DOHH2 (cell line): ENCODE data around the gene IL10RA.

Experiments
- H3F3A ChIP-seq: fragments of 200-600 bp; sonication (generic), shearing (Covaris generic); 2 replicates; pipeline ENCODE4 v1.6.0; 2016; ENCODE audit warnings: antibody characterized with exemption, mild to moderate bottlenecking; ENCODE audit not compliant: control insufficient read depth, insufficient read depth
- H3K27ac ChIP-seq: fragments of 200-600 bp; sonication (generic); 2 replicates; pipeline ENCODE4 v1.5.1; 2014; ENCODE audit warnings: low read depth, mild to moderate bottlenecking, low read length, moderate library complexity
- H3K27me3 ChIP-seq: fragments of 200-600 bp; sonication (generic); 2 replicates; pipeline ENCODE4 v1.6.1; 2014; ENCODE audit warnings: mild to moderate bottlenecking, low read length, mixed read lengths; ENCODE audit not compliant: control insufficient read depth
- H3K36me3 ChIP-seq: fragments of 200-600 bp; sonication (generic); 2 replicates; pipeline ENCODE4 v1.6.1; 2014; ENCODE audit warnings: mild to moderate bottlenecking, low read length, moderate library complexity, mixed read lengths; ENCODE audit not compliant: control insufficient read depth
- H3K4me1 ChIP-seq: fragments of 200-600 bp; sonication (generic); 2 replicates; pipeline ENCODE4 v1.6.1; 2014; ENCODE audit warnings: mild to moderate bottlenecking, low read length, mixed read lengths; ENCODE audit not compliant: control insufficient read depth
- H3K4me2 ChIP-seq: fragments of 200-600 bp; sonication (generic); 2 replicates; pipeline ENCODE4 v1.6.0; 2014; ENCODE audit warnings: mild to moderate bottlenecking, low read length, moderate library complexity
- H3K4me3 ChIP-seq: fragments of 200-600 bp; sonication (generic); 2 replicates; pipeline ENCODE4 v1.5.1; 2014; ENCODE audit warnings: mild to moderate bottlenecking, low read length, mixed read lengths
- H3K79me2 ChIP-seq: fragments of 200-600 bp; sonication (generic); 2 replicates; pipeline ENCODE4 v1.6.1; 2014; ENCODE audit warnings: mild to moderate bottlenecking, low read length, mixed read lengths; ENCODE audit not compliant: control insufficient read depth
- H3K9me2 ChIP-seq: fragments of 200-600 bp; sonication (generic); replicated peaks from 2 replicates; pipeline ENCODE4 v1.6.1; 2014; ENCODE audit warnings: mild to moderate bottlenecking, low read length, mixed read lengths; ENCODE audit not compliant: control insufficient read depth
- H3K9me3 ChIP-seq: fragments of 200-600 bp; sonication (generic); 2 replicates; pipeline ENCODE4 v1.6.1; 2014; ENCODE audit warnings: antibody characterized with exemption, low read length, mixed read lengths; ENCODE audit not compliant: control insufficient read depth, insufficient read depth
- H4K20me1 ChIP-seq: fragments of 200-600 bp; sonication (generic); 2 replicates; pipeline ENCODE4 v1.6.0; 2014; ENCODE audit warnings: low read depth, mild to moderate bottlenecking, antibody characterized with exemption, low read length, moderate library complexity; ENCODE audit not compliant: control insufficient read depth, insufficient read depth
- CTCF ChIP-seq: fragments of 200-600 bp; sonication (generic); IDR thresholded peaks from one replicate; pipeline ENCODE4 v1.5.1; 2014; ENCODE audit warnings: antibody characterized with exemption, mild to moderate bottlenecking, low read depth, low read length; ENCODE audit not compliant: poor library complexity, severe bottlenecking
- EZH2phosphoT487 ChIP-seq: fragments of 200-600 bp; sonication (generic); IDR thresholded peaks from 2 replicates; pipeline ENCODE4 v1.6.1; 2017; ENCODE audit warnings: borderline replicate concordance, mild to moderate bottlenecking, antibody characterized with exemption, low read length, moderate library complexity, mixed read lengths

The IL10RA gene

DNA sequence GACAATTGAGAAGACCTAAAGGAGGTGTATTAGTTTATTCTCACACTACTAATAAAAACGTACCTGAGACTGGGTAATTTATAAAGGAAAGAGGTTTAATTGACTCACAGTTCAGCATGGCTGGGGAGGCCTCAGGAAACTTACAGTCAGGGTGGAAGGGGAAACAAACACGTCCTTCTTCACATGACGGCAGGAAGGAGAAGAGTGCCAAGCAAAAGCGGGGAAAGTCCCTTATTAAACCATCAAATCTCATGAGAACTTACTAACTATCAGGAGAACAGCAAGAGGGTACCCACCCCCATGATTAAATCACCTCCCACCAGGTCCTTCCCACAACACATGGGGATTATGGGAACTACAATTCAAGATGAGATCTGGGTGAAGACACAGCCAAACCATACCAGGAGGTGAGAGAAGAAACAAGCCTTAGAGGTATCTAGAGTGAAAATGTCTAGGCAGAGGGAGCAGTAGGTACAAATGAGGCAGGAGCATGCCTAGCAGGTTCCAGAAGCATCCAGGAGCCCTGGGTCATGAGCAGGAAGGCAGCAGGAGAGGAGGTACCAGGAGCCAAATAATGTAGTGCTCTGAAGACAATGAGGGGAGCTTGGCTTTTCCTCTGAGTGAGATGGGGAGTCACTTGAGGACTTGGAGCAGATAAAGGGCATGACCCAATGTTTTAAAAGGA, 31.6 kb downstream of the IL10RA start:
- no peaks in the 10 kb centered on the region for H3K27me3 ChIP-seq
- no peaks in the 10 kb centered on the region for H3K9me2 ChIP-seq
- H4K20me1 ChIP-seq: no peaks in the 10 kb centered on the region
- H3F3A ChIP-seq: no peaks in the 10 kb centered on the region
- peaks cover 17% of the 10 kb centered on the region for H3K4me1 ChIP-seq
- H3K27ac ChIP-seq: no peak overlapping the region
- TF ChIP-seq CTCF (no peak), EZH2phosphoT487 (no peak)
- no peaks in the 10 kb centered on the region for H3K79me2 ChIP-seq
- H3K4me3 ChIP-seq: no peak overlapping the region
- H3K4me2 ChIP-seq: no peak overlapping the region
- peaks cover 16% of the 10 kb centered on the region; the same call in 1 of the 2 replicates for H3K9me3 ChIP-seq
- H3K36me3 ChIP-seq: no peaks in the 10 kb centered on the region

DNA sequence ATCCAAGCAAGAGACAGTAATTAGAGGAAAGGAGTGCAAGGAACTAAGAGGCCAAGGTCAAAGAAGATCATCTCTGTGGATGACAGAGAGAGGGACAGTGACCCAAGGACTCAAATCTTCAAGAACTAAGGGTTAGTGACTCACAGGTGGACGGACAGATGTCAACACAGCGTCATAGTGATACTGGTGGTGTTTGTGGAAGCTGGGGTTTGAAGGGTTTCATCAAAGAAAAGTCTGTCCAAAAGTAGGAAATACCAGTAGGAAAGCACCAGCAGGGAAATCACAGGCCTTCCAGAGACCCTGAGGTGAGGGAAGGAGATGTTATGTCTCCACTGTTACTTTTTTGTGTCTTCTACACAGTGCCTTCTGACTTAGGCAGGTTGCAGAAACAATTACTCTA, 32.2 kb downstream of the IL10RA start:
- no peak overlapping the region for H3K27ac ChIP-seq
- TF ChIP-seq EZH2phosphoT487 (no peak), CTCF (no peak)
- H4K20me1 ChIP-seq: no peaks in the 10 kb centered on the region
- no peaks in the 10 kb centered on the region for H3K79me2 ChIP-seq
- no peaks in the 10 kb centered on the region for H3K36me3 ChIP-seq
- H3K4me1 ChIP-seq: peaks cover 13% of the 10 kb centered on the region
- peaks cover 16% of the 10 kb centered on the region; the same call in 1 of the 2 replicates for H3K9me3 ChIP-seq
- H3K9me2 ChIP-seq: no peaks in the 10 kb centered on the region
- H3K27me3 ChIP-seq: no peaks in the 10 kb centered on the region
- no peaks in the 10 kb centered on the region for H3F3A ChIP-seq
- H3K4me2 ChIP-seq: no peak overlapping the region
- H3K4me3 ChIP-seq: no peak overlapping the region

DNA sequence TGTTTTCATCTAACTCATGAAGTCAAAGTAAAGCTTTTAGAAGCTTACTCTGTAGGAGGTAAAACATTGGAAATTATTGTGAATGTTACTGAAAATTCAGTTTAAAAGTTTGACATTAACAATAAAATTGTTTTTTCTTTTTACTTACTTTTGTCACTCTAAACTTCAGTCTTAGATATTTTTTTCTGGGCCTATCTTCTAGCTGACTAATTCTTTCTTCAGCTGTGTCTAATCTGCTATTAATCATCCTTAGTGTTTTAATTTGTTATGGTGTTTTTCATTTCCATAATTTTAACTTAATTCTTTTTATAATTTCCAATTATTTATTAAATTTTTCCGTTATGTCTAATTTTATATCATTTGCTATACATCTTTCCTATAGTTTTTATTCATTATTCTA, 35.0 kb downstream of the IL10RA start:
- peaks cover 11% of the 10 kb centered on the region for H3K4me1 ChIP-seq
- no peaks in the 10 kb centered on the region for H3K36me3 ChIP-seq
- H3K9me3 ChIP-seq: peaks cover 18% of the 10 kb centered on the region; the same call in 1 of the 2 replicates
- H3K79me2 ChIP-seq: no peaks in the 10 kb centered on the region
- no peak overlapping the region for H3K4me2 ChIP-seq
- H4K20me1 ChIP-seq: no peaks in the 10 kb centered on the region
- H3K27ac ChIP-seq: no peak overlapping the region
- H3K9me2 ChIP-seq: no peaks in the 10 kb centered on the region
- H3K4me3 ChIP-seq: no peak overlapping the region
- no peaks in the 10 kb centered on the region for H3F3A ChIP-seq
- TF ChIP-seq EZH2phosphoT487 (no peak), CTCF (no peak)
- H3K27me3 ChIP-seq: no peaks in the 10 kb centered on the region
